SU-DHL-6 (cell line): ENCODE results near the gene MIDN.

Experiments used
- H2AFZ ChIP-seq: fragments of 200-600 bp; sonication (generic); 2 replicates; pipeline ENCODE4 v1.6.1; 2014; ENCODE audit warnings: low read depth, mild to moderate bottlenecking, moderate library complexity, mixed read lengths, antibody characterized with exemption, low read length; ENCODE audit not compliant: severe bottlenecking
- H3F3A ChIP-seq: fragments of 200-600 bp; shearing (Covaris generic); 2 replicates; pipeline ENCODE4 v1.6.0; 2016; ENCODE audit warnings: antibody characterized with exemption, mild to moderate bottlenecking; ENCODE audit not compliant: insufficient read depth
- H3K27ac ChIP-seq: fragments of 200-600 bp; sonication (generic); 2 replicates; pipeline ENCODE4 v1.5.1; 2016; ENCODE audit warnings: low read depth, mild to moderate bottlenecking, low read length, moderate library complexity, mixed read lengths
- H3K27me3 ChIP-seq: fragments of 200-600 bp; sonication (generic), shearing (Covaris generic); 2 replicates; pipeline ENCODE4 v1.6.0; 2014; ENCODE audit warnings: mild to moderate bottlenecking, low read length
- H3K36me3 ChIP-seq: fragments of 200-600 bp; sonication (generic); 2 replicates; pipeline ENCODE4 v1.6.1; 2014; ENCODE audit warnings: mild to moderate bottlenecking, low read length, mixed read lengths
- H3K4me2 ChIP-seq: fragments of 300-600, 200-600 bp; shearing (Covaris generic), sonication (generic); 2 replicates; pipeline ENCODE4 v1.6.0; 2014; ENCODE audit warnings: low read length, low read depth, mild to moderate bottlenecking; ENCODE audit not compliant: poor library complexity, severe bottlenecking
- H3K4me3 ChIP-seq: fragments of 200-600 bp; sonication (generic); 2 replicates; pipeline ENCODE4 v1.5.1; 2014; ENCODE audit warnings: antibody characterized with exemption, low read length, mild to moderate bottlenecking, mixed read lengths; ENCODE audit not compliant: insufficient read depth, poor library complexity, severe bottlenecking
- H3K79me2 ChIP-seq: fragments of 200-600 bp; sonication (generic); 2 replicates; pipeline ENCODE4 v1.6.1; 2014; ENCODE audit warnings: mild to moderate bottlenecking, low read length, moderate library complexity; ENCODE audit not compliant: insufficient read depth
- H3K9ac ChIP-seq: fragments of 200-600 bp; sonication (generic); 2 replicates; pipeline ENCODE4 v1.7.0; 2014; ENCODE audit warnings: mild to moderate bottlenecking, low read length
- H3K9me2 ChIP-seq: fragments of 200-600 bp; sonication (generic); replicated peaks from 2 replicates; pipeline ENCODE4 v1.6.1; 2014; ENCODE audit warnings: low read length; ENCODE audit not compliant: insufficient read depth
- H3K9me3 ChIP-seq: fragments of 200-600 bp; sonication (generic); 2 replicates; pipeline ENCODE4 v1.6.1; 2014; ENCODE audit warnings: low read length, mixed read lengths; ENCODE audit not compliant: insufficient read depth
- H4K20me1 ChIP-seq: fragments of 200-600 bp; sonication (generic); 2 replicates; pipeline ENCODE4 v1.6.1; 2014; ENCODE audit warnings: low read depth, mild to moderate bottlenecking, antibody characterized with exemption, low read length, moderate library complexity, mixed read lengths
- CTCF ChIP-seq: fragments of 200-600 bp; sonication (generic); IDR thresholded peaks from one replicate; pipeline ENCODE4 v1.5.1; 2017; ENCODE audit warnings: antibody characterized with exemption, mild to moderate bottlenecking, low read length, moderate library complexity; ENCODE audit not compliant: insufficient read depth, poor library complexity, severe bottlenecking
- EZH2phosphoT487 ChIP-seq: fragments of 200-600 bp; sonication (generic), shearing (Covaris generic); conservative IDR thresholded peaks from 2 replicates; pipeline ENCODE4 v1.6.1; 2018; ENCODE audit warnings: mild to moderate bottlenecking, antibody characterized with exemption, low read length, moderate library complexity, mixed read lengths

Gene MIDN

DNA sequence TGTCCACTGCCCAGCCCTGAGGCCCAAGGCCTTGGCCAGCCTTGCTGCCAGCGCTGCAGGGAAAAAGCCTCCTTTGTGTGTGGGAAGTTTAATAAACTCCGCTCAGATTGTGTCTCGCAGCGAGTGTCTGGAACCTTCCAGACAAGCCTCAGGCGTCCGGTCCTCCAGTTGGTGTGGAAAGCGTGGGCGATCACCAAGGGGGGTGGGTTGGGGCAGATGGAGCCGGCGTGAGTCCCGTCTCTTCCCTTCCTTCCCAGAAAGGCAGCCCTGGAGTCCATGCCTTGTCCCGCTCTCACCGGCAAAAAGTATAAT, 38.2 kb upstream of the MIDN start:
- Histone ChIP-seq H4K20me1 (no peaks in the 10 kb centered on the region), H2AFZ (no peak overlapping the region), H3K9ac (no peak overlapping the region), H3K27ac (no peak overlapping the region), H3K9me3 (no peaks in the 10 kb centered on the region), H3K9me2 (no peaks in the 10 kb centered on the region), H3F3A (peaks cover 5% of the 10 kb centered on the region; the same call in 1 of the 2 replicates), H3K36me3 (no peaks in the 10 kb centered on the region), H3K4me2 (no peak overlapping the region), H3K79me2 (peaks cover 66% of the 10 kb centered on the region), H3K4me3 (no peak overlapping the region), H3K27me3 (no peaks in the 10 kb centered on the region)
- no peak for TF ChIP-seq CTCF
- TF ChIP-seq EZH2phosphoT487, result no peak

DNA sequence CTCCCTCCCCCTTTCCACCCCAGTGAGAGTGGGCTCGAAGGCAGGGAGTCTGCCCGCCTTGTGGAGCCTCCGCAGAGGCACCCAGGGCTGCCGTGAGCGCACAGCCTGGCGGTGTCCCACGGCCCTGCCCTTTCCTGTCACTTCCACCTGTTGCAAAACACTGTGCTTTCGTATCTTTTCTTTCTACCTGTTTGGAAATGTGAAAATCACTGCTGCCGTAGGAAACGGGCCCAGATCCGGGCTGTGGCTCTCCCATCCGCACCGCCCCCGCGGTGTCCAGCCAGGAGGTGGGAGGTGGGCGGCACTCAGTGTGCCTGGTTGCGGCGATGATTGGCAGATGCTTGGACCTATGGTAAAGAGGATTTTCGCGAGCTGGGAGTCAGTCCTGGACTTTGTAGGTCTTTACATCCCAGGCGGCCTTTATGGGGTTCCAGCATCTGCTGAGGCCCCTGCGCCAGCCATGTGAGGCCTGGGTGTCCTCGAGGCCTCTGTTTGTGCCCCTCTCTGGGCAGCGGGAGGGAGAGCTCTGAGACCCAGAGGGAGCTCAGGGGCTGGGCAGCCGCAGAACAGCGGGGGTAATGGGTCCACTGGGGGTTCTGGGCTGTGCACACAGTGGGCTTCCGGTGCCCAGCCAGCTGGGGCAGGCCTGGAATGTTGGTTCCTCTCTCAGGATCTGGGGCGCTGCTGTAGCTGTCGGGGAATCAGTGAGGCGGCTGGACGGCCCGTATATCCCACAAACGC, 36.7 kb upstream of the MIDN start:
- TF ChIP-seq CTCF (no peak), EZH2phosphoT487 (no peak)
- no peaks in the 10 kb centered on the region for H3K9me3 ChIP-seq
- H3K27me3 ChIP-seq, result no peaks in the 10 kb centered on the region
- no peaks in the 10 kb centered on the region for H3K9me2 ChIP-seq
- no peaks in the 10 kb centered on the region for H3K36me3 ChIP-seq
- H3K79me2 ChIP-seq, result peaks cover 65% of the 10 kb centered on the region
- H3K27ac ChIP-seq, result no peak overlapping the region
- no peaks in the 10 kb centered on the region for H4K20me1 ChIP-seq
- no peak overlapping the region for H3K4me3 ChIP-seq
- H3K4me2 ChIP-seq, result no peak overlapping the region
- peaks cover 5% of the 10 kb centered on the region; the same call in 1 of the 2 replicates for H3F3A ChIP-seq
- no peak overlapping the region for H3K9ac ChIP-seq
- no peak overlapping the region for H2AFZ ChIP-seq

GRCh38 chr19:1213391-1214286, 34.7 kb upstream of the MIDN start:
- H3F3A ChIP-seq, result no peaks in the 10 kb centered on the region
- no peak overlapping the region for H3K4me3 ChIP-seq
- no peaks in the 10 kb centered on the region for H4K20me1 ChIP-seq
- H3K27ac ChIP-seq, result no peak overlapping the region
- no peak overlapping the region for H3K9ac ChIP-seq
- H2AFZ ChIP-seq, result no peak overlapping the region
- H3K36me3 ChIP-seq, result no peaks in the 10 kb centered on the region
- no peak overlapping the region for H3K4me2 ChIP-seq
- H3K9me3 ChIP-seq, result no peaks in the 10 kb centered on the region
- no peaks in the 10 kb centered on the region for H3K27me3 ChIP-seq
- H3K9me2 ChIP-seq, result no peaks in the 10 kb centered on the region
- H3K79me2 ChIP-seq, result peaks cover 45% of the 10 kb centered on the region
- TF ChIP-seq CTCF, result no peak
- no peak for TF ChIP-seq EZH2phosphoT487
